Amygdala (tissue), 56 donors: ENCODE measurements around the gene FAM53B.

Experiments
- DNase-seq, 56 donors: peaks; one replicate each; lab custom pipeline; 2025; lab: John Stamatoyannopoulos, UW

Gene FAM53B

GRCh38 chr10:124669141-124669823 is 74.9 kb downstream of the FAM53B start:
- DNase-seq = no peak

GRCh38 chr10:124668517-124669051 is 75.6 kb downstream of the FAM53B start:
- DNase-seq = no peak

DNA sequence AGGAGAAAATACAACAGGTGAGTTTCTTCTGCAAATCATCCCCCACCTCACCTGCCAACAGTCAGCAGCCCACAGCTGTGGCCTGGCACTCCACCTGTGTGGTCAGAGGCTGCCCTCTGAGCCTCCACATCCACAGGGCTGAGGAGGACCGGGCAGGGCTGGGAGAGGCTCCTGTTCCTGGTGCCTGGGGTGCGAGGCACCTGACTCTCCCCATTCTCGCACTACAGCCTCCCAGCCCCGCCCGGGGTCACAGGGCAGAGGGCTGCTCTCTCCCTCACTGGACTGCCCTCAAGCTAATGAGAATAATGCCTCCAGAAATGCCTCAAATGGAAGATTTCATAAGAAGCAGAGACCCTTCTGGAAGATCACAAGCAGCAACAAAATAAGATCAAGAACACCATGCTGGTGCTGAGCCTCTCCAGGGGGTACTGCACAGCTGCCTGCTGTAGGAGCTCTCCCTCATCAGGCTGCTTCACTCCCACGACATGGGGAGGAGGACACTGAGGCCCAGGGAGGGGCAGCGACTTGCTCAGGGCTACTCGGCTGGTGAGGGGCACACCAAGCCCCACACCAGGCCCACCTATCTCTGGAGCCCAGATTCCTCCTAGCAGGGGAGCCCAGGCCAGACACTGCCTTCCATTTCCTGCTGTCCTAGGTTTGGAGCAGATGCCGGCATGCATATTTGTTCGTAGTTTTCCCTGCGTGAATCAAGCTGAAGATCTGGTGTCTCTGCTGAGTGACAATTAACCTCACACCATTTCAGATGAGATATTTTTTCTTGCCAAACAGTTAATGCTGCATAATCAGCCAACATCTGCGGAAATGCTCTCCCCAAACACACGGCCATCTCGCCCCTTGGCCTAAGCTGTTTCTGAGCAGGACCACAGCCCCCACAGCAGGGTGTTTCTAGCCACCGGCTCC is 76.5 kb downstream of the FAM53B start:
- no peak for DNase-seq

DNA sequence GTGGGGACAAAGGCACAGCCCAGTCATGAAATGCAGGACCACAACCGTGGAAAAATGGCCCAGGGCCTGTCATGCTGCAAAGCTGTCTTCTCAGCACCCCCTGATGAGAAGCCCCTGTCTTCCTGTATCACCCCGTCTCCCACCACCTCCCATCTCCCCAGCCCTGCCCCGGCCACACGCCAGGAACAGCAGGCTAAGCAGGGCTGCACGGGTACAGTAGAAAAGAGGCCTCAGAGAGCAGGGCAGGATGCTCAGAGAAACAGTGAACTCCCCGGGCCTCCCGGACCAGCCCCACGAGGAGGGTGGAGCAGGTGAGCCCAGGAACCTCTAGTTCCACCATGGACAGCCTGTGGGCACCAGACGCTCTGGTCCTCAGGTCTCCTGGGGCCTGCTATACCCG is 77.7 kb downstream of the FAM53B start:
- no peak for DNase-seq

DNA sequence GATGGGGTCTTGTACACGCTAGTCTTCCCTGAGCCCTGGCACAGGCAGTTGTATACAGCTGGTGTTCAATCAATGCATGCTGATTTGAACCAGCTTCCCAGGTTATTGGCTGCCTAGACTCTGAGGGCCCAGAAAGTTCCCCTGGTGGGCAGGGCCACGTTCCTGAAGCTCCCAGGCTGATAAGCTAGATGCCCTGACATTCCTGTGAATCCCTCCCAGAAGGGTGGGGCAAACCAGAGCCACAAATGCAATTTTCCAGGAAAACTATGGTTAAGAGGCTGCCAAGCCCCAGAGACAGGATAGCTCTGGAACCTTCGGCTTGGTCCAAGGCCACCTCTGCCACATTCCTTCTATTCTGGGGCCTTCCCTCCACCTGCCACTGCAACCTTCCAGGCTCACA is 78.2 kb downstream of the FAM53B start:
- DNase-seq = no peak

GRCh38 chr10:124665558-124665957 is 78.6 kb downstream of the FAM53B start:
- DNase-seq = no peak

GRCh38 chr10:124665091-124665490 is 79.1 kb downstream of the FAM53B start:
- DNase-seq = no peak

DNA sequence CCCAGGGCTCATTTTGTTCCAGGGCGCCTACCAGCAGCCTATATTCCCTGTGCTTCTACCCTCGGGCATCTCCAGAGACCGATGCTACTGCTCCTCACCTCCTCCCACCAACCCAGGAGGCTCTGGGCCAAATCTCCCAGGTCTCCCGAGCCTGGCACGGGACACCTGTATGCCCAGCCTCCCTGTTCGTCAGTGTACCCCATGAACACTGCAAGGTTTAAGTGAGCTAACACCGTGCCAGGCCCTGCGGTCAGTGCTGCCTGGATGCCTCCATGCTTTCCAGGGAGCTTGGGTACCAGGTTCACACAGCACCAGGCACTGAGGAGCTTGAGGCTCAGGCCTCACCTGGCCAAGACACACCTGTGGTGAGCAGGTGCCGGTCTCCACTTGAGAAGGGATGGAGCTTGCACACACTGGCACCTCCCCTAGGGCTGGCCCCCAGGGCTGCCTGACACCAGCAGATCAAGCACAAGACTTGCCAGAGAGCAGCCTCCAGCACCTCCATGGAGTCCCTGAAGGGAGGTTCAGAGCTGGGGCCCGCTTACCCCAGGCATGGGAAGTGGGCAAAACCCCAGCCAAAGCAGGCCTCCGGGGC is 80.3 kb downstream of the FAM53B start:
- no peak for DNase-seq

DNA sequence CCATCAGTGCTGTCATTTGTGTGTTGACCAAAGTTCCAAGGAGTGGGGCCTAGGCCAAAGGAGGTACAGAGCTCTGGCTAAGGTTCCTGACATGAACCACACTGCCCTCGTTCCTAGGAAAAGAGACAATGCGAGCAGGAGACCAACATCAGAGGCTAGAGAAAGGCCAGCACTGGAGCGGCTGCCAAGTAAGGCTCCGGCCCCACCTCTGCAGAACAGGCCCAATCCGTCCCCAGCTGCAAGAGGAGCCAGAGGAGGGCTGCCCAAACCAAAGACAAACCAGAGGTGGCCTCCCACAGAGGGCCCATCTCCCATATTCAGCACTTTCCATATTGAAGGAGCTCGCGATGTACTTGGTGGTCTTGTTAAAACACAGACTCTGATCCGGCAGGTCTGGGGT is 81.0 kb downstream of the FAM53B start:
- no peak for DNase-seq

- DNase-seq = no peak
Measured at GRCh38 chr10:124661660-124662180, 82.5 kb downstream of the FAM53B start.

- DNase-seq = no peak
Measured at GRCh38 chr10:124660404-124661125, 83.6 kb downstream of the FAM53B start.

DNA sequence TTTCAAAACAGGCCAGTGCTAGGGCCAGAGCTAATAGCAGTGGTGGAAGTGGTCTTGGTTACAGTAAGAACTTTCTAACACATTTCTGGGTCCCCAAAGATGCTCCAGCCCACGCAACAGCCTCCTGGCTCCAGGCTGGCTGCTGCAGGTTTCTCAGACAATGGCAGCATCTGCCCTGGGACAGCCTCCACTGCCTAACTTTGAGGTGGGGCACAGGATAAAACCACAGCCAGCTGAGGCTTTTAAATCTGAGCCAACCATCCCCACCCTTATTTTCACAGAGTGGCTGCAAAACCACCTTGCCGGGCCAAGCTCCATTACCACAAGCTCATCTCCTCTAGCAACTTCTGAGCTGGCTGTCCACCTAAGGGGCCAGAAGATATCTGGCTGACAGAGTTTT is 84.8 kb downstream of the FAM53B start:
- DNase-seq = no peak

- DNase-seq = no peak
Measured at GRCh38 chr10:124658591-124659242, 85.5 kb downstream of the FAM53B start.

GRCh38 chr10:124657806-124658205 is 86.4 kb downstream of the FAM53B start:
- peak in 2 of 56 donors; percentile 30 to 40 for DNase-seq

DNA sequence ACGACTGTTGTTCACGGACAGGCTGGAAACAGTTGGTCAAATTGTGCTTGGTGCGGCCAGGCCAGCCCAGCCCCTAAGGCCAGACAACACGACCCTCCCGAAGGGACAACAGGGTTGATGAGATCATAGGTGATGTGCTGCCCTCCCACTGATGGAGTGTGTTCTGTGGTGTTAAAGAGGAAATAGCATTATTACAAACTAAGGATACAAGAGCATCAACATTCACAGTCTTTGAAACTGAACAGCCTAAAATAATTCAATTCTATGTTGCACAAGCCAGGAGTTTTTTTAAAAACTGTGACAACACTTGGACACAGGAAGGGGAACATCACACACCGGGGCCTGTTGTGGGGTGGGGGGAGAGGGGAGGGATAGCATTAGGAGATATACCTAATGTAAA is 87.6 kb downstream of the FAM53B start:
- DNase-seq = no peak

GRCh38 chr10:124656113-124656490 is 88.1 kb downstream of the FAM53B start:
- no peak for DNase-seq

- DNase-seq = no peak
Measured at GRCh38 chr10:124655191-124656112, 88.7 kb downstream of the FAM53B start.

DNA sequence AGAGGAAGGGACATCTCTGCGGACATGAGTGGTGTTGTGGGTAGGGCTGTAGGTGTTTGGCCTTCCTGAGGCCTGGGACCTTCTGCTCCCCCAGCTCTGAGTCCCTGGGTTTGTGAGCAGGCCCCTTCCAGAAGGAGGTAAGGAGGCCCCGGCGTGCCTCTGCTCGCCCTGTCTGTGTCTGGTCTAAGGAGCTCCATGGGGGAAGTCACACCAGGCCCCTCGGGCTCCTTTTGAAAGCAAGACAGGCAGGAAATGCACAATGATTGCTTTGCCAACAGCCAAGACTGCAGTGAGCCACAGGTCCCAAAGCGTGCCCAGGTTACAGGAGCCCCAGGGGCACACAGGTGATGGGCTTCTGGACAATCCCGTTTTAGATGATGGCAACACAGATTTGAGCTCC is 89.5 kb downstream of the FAM53B start:
- no peak for DNase-seq
